ENCODE results near the gene GALNT16.

GALNT16 gene

GRCh38 chr14:69342928-69343525 lies 83.1 kb downstream of the GALNT16 start:
- no peak overlapping the region for H3K4me3 ChIP-seq (ENCODE audit: low read depth, low read length)
- no peak for TF ChIP-seq CTCF (IDR thresholded peaks at IDR 0.05; ENCODE audit: low read depth, low read length)

GRCh38 chr14:69344171-69344570 lies 84.2 kb downstream of the GALNT16 start:
- no peak overlapping the region for H3K4me3 ChIP-seq (ENCODE audit: low read depth, low read length)
- TF ChIP-seq CTCF (IDR thresholded peaks at IDR 0.05; ENCODE audit: low read depth, low read length), result no peak

GRCh38 chr14:69345402-69345801 lies 85.4 kb downstream of the GALNT16 start:
- TF ChIP-seq CTCF (IDR thresholded peaks at IDR 0.05; ENCODE audit: low read depth, low read length), result no peak

GRCh38 chr14:69346710-69347109 lies 86.8 kb downstream of the GALNT16 start:
- peak; percentile 73 for TF ChIP-seq CTCF (IDR thresholded peaks at IDR 0.05; ENCODE audit: low read depth, low read length)
- H3K4me3 ChIP-seq (ENCODE audit: low read depth, low read length), result no peak overlapping the region

More at GRCh38 chr14:69345402-69345801, 85.4 kb downstream of the GALNT16 start:
- no peak overlapping the region for H3K4me3 ChIP-seq (ENCODE audit: low read depth, low read length)

- H3K4me3 ChIP-seq (ENCODE audit: low read depth, low read length), result no peak overlapping the region
- no peak for TF ChIP-seq CTCF (IDR thresholded peaks at IDR 0.05; ENCODE audit: low read depth, low read length)
Observed at GRCh38 chr14:69349091-69349777, 89.3 kb downstream of the GALNT16 start.

- TF ChIP-seq CTCF (IDR thresholded peaks at IDR 0.05; ENCODE audit: low read depth, low read length), result no peak
- no peak overlapping the region for H3K4me3 ChIP-seq (ENCODE audit: low read depth, low read length)
Observed at GRCh38 chr14:69350892-69351291, 90.9 kb downstream of the GALNT16 start.

- no peak overlapping the region for H3K4me3 ChIP-seq (ENCODE audit: low read depth, low read length)
- TF ChIP-seq CTCF (IDR thresholded peaks at IDR 0.05; ENCODE audit: low read depth, low read length), result no peak
Observed at GRCh38 chr14:69351385-69351784, 91.4 kb downstream of the GALNT16 start.

Measured in WI38 (cell line).